LNCaP clone FGC (cell line): ENCODE results near the gene RAB12.
A peak's percentile ranks its signal among the peaks of the same experiment; 100 is the strongest.

Experiments
- DNase-seq: peaks from one replicate; pipeline ENCODE4 v3.0.0-alpha.2; 2011; ENCODE audit warnings: low read depth
- H3K4me3 ChIP-seq: 2 replicates; pipeline ENCODE4 v1.5.1; 2011; ENCODE audit warnings: mild to moderate bottlenecking, low read depth, low read length, control low read depth
- TF ChIP-seq, protein P1 (sequence below): IDR thresholded peaks from 2 replicates; pipeline ENCODE4 v1.5.1; 2012; ENCODE audit warnings: mild to moderate bottlenecking; ENCODE audit not compliant: control insufficient read depth, insufficient read depth; ENCODE audit errors: extremely low read depth

Gene RAB12

DNA sequence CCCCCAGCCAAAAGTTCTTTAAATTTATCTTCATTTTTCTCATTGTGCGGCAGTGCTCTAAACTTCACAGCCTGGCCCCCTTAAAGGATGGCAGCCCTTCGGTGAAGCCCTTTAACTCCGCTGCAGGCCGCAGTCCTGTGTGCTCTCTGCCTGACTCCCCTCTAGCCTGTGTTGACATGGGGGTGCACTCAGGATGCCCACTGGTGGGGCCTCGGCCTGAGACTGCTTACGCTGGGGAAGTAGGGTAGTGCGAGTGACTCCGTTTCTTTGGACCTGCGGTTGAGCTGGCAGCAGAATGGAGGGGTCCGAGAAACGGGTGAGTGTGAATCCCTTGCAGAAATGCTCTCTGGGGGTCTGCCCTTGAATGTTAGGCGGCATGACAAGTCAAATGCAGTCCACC is 5.6 kb downstream of the RAB12 start:
- TF ChIP-seq, protein P1, sequence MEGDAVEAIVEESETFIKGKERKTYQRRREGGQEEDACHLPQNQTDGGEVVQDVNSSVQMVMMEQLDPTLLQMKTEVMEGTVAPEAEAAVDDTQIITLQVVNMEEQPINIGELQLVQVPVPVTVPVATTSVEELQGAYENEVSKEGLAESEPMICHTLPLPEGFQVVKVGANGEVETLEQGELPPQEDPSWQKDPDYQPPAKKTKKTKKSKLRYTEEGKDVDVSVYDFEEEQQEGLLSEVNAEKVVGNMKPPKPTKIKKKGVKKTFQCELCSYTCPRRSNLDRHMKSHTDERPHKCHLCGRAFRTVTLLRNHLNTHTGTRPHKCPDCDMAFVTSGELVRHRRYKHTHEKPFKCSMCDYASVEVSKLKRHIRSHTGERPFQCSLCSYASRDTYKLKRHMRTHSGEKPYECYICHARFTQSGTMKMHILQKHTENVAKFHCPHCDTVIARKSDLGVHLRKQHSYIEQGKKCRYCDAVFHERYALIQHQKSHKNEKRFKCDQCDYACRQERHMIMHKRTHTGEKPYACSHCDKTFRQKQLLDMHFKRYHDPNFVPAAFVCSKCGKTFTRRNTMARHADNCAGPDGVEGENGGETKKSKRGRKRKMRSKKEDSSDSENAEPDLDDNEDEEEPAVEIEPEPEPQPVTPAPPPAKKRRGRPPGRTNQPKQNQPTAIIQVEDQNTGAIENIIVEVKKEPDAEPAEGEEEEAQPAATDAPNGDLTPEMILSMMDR: no peak
- DNase-seq: no peak
- H3K4me3 ChIP-seq: no peak overlapping the region

DNA sequence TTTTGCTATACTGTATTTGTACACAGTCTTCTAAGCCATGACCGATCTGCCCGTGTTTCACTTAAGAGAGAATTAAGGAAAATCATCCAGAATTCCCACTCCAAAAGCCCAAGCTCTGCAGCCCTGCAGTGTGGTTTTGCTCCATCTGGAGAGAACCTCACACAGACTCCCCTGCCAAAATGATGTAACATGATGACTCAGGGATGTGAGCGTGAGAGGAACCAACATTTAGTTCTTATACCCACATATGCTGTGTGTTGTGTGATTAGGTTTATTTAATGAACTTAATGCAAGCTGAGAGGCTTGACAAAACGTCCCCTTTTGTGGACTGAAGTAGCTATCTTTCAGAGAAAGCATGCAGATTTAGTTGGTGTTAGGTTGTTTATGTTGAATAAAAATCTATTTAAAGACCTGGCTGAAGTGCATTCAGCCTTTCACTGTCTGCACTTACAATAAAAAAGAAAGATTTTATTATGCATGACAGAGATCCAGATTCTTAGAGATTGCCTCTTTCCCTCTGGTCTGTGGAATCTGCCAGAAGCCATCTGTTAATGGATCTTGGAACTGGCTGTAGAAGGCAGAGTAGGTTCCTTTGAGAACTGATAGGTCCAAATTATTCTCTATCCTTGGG is 6.3 kb downstream of the RAB12 start:
- DNase-seq: peak; percentile 80
- no peak overlapping the region for H3K4me3 ChIP-seq
- TF ChIP-seq, protein P1: no peak

DNA sequence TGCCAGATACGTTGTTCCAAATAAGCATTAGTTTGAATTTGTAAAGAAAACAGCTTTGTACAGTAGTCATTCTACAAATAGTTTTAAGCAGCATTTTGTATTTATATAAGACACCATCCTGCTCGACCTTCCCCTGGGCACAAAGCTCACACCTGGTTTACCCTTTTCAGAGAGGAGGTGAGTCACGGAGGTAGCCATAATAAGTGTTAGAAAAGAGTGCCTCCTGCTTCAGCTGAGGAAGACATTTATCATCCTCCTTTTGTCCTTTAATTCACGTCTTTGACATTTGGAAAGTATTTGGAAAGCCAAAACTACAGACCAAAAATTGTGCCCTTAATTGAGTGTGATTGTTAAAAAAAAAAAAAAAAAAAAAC is 6.8 kb downstream of the RAB12 start:
- DNase-seq: no peak
- no peak overlapping the region for H3K4me3 ChIP-seq
- TF ChIP-seq, protein P1: no peak

DNA sequence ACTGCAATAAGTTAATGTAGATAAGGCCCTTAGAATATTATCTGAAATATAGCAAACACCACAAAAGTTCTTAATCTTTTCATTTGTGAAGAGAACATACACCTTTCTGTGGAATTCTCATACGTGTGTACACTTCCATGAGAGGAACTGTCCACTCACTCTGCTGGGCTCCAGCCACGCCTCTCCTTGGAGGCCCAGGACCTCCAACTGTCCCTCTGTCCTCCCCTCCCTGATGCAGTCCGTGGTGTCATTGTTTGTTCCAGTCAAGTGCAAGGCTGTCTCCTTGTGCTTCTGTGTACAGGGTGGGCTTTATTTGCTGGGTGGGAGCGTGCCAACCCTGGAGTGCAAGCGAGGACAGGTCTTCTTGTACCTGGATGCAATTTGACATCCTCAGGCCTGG is 8.7 kb downstream of the RAB12 start:
- TF ChIP-seq, protein P1: no peak
- no peak for DNase-seq
- no peak overlapping the region for H3K4me3 ChIP-seq

DNA sequence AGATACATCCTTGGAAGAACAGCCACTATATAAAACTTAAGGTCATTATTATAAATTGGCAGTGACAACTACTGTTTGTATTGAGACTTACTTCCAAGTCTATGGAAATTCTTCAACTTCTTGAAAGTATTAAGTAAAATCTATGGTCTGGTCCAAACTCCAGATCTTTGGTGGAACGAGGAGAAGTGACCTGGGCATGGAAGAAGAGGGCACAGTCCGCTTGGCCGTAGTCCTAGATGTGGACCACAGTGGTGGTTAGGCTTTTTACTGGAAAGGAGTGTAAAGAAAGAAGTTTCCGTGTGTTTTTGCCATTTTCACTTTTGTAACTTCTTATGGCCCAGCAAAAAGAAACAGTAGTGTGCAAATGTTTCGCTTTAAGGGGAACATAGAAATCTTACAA is 9.8 kb downstream of the RAB12 start:
- no peak overlapping the region for H3K4me3 ChIP-seq
- no peak for DNase-seq
- TF ChIP-seq, protein P1: no peak

DNA sequence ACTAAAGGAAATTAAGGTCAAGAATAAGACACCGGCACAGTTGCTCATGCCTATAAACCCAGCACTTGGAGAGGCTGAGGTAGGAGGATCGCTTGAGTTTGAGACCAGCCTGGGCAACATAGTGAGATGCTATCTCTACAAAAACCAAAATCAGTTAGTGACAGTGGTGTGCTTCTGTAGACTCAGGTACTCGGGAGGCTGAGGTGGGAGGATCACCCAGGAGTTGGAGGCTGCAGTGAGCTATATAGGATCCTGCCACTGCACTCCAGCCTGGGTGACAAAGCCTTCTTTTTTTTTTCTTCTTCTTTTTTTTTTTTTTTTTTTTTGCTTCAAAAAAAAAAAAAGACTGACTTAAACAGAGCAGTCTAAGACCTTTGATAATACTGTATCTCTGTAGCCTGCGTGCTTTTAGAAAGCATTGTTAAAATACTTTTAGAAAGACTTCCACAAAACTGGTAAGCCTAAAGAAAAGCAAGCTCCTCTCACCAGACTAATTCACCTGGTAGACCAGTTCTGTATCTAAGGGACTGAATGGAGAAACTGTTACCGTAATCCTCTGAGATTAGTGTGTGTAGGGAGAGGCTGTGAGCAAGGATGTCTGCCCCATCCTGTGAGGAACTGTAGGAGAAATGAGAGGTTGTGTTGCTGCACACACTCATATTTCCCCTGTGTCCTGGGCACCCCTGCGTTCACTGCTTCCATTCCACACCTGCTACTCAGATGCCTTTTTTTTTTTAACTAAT is 10.8 kb downstream of the RAB12 start:
- H3K4me3 ChIP-seq: no peak overlapping the region
- no peak for DNase-seq
- TF ChIP-seq, protein P1: no peak
